NK-92 (cell line): ENCODE data around the gene CENPU.
"Not testable (repeated sequence)": the region's sequence is repeated elsewhere in the genome, so short reads cannot be mapped to it uniquely, and the experiment has no call there.

Experiments
- DNase-seq: peaks from one replicate; lab custom pipeline; 2025; ENCODE audit not compliant: unreplicated experiment; lab: John Stamatoyannopoulos, UW

The CENPU gene

GRCh38 chr4:184752496-184753275, 18.8 kb upstream of the CENPU start:
- DNase-seq = no peak

- no peak for DNase-seq
These were observed 17.7 kb upstream of the CENPU start for GRCh38 chr4:184751585-184751956.

GRCh38 chr4:184750926-184751584, 17.2 kb upstream of the CENPU start:
- DNase-seq = no peak

GRCh38 chr4:184748251-184748652, 14.4 kb upstream of the CENPU start:
- DNase-seq = no peak

- DNase-seq = no peak
These were observed 13.3 kb upstream of the CENPU start for GRCh38 chr4:184747034-184747830.

GRCh38 chr4:184745831-184746795, 12.2 kb upstream of the CENPU start:
- DNase-seq = no peak

- no peak for DNase-seq
These were observed 10.3 kb upstream of the CENPU start for GRCh38 chr4:184744236-184744635.

DNA sequence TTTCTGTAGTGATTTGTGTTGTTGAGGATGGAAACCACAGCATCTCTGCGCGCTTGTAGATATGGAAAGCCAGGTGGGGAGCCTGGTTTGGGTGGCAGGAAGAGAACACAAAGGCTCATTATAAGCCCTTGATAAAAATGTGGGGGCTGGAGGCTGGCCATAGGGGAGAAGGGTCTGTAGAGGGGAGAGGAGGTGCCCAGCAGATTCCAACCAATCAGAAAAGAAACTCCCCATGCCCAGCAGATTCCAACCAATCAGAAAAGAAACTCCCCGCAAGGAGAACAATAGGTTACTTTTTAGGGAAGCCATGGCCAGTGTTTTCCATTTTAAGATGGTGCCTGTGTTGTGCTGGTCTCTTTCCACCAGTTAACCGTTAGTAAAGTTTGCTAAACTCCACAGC, 9.8 kb upstream of the CENPU start:
- DNase-seq = no peak

DNA sequence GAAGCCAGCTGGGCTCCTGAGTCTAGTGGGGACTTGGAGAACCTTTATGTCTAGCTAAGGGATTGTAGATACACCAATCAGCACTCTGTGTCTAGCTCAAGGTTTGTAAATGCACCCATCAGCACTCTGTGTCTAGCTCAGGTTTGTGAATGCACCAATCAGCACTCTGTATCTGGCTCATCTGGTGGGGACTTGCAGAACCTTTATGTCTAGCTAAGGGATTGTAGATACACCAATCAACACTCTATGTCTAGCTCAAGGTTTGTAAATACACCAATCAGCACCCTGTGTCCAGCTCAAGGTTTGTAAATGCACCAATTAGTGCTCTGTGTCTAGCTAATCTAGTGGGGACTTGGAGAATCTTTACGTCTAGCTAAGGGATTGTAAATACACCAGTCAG, 7.8 kb upstream of the CENPU start:
- DNase-seq = not testable (repeated sequence)

DNA sequence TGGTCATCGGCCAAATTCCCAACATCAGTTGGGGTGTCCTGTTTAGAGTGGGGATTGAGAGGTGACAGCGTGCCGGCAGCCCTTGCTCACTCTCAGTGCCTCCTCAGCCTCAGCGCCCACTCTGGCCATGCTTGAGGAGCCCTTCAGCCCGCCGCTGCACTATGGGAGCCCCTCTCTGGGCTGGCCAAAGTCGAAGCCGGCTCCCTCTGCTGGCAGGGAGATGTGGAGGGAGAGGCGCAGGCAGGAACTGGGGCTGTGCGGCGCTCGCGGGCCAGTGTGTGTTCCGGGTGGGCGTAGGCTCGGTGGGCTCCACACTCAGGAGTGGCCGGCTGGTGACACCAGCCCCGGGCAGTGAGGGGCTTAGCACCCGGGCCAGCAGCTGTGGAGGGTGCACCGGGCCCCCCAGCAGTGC, 7.1 kb upstream of the CENPU start:
- DNase-seq = no peak

DNA sequence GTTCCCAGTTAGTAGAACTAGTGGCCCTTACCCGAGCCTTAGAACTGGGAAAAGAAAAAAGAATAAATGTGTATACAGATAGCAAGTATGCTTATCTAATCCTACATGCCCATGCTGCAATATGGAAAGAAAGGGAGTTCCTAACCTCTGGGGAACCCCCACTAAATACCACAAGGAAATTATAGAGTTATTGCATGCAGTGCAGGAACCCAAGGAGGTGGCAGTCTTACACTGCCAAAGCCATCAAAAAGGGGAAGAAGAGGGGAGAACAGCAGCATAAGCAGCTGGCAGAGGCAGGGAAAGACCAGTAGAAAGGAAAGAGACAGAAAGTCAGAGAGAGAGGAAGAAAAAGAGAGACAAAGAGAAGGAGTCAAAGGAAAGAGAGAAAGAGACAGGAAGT, 5.7 kb upstream of the CENPU start:
- not testable (repeated sequence) for DNase-seq

GRCh38 chr4:184734758-184735157, 862 bp upstream of the CENPU start:
- DNase-seq = no peak

- DNase-seq = no peak
These were observed 1.8 kb downstream of the CENPU start for GRCh38 chr4:184732126-184732525.

- DNase-seq = no peak
These were observed 2.8 kb downstream of the CENPU start for GRCh38 chr4:184731056-184731455.

- DNase-seq = no peak
These were observed 4.0 kb downstream of the CENPU start for GRCh38 chr4:184729946-184730345.

DNA sequence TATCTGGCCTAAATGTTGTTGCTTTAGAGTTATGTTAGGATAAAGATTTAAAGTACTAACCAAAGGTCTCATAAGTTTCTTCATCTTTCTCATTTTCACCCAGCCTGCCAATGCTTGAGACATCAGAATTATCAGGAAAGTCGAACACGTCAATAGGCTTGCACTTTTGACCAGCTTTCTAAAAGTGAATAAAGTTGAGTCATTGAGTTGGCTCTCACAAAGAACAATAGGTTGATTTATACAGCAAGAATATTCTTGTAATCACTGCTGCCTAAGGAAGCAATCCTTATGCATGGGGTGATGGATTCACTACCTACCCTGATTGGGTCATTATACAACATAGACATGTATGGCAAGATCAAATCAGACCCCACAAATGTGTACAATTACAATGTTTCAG, 5.0 kb downstream of the CENPU start:
- no peak for DNase-seq

DNA sequence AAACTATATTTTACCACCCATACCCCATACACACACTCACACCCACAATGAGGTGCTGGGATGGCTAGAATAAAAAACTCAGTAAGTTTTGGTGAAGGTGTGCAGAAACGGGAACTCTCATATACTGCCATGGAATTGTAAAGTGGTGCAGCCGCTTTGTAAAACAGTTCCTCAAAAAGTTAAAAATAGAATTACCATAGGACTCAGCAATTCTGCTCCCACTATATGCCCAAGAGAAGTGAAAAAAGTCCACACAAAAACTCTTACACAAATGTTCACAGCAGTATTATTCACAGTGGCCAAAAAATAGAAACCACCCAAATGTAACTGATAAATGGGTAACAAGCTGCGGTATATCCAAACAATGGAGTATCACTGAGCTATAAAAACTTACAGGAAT, 6.5 kb downstream of the CENPU start:
- no peak for DNase-seq

GRCh38 chr4:184722798-184723197, 11.1 kb downstream of the CENPU start:
- no peak for DNase-seq

DNA sequence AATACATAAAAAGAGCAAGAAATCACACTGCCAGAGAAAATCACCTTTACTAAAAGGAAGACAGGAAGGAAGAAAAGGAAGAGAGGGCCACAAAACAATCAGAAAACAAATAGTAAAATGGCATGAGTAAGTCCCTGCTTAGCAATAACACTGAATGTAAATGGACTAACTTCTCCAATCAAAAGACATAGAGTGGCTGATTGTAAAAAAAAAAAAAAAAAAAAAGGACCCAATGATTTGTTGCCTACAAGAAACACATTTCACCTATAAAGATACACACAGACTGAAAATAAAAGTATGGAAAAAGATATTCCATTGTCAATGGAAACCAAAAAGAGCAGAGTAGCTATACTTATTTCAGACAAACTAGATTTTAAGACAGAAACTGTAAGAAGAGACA, 12.6 kb downstream of the CENPU start:
- DNase-seq = no peak

GRCh38 chr4:184719407-184719806, 14.5 kb downstream of the CENPU start:
- no peak for DNase-seq

GRCh38 chr4:184715526-184715925, 18.4 kb downstream of the CENPU start:
- no peak for DNase-seq
